NCI-H82 (cell line): ENCODE measurements around the gene TNFSF8.
A peak's percentile ranks its signal among the peaks of the same experiment; 100 is the strongest.

Experiments
- DNase-seq: peaks from one replicate; lab custom pipeline; 2025; lab: John Stamatoyannopoulos, UW

TNFSF8 gene

GRCh38 chr9:114936581-114936980 lies 6.2 kb upstream of the TNFSF8 start:
- no peak for DNase-seq

GRCh38 chr9:114935119-114935518 lies 4.7 kb upstream of the TNFSF8 start:
- no peak for DNase-seq

GRCh38 chr9:114932502-114932901 lies 2.1 kb upstream of the TNFSF8 start:
- DNase-seq: no peak

DNA sequence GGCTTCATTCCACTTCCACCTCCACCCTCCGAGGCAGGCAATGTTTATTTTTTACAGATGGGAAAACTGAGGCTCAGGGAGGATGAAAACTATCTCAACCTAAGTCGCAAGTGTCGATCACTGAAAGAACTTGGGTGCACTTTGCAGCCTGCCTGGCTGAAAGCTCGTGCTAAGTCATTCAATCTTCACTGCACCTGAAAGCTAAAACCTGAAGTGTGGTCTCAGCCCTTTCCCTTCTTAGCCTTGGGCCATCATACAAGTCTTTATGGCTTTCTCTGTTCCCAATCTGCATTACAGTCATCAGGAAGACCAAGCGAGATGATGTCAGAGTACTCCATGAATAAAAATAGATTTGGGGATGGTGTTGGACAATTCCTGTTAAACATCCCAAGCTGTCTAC lies 1.0 kb upstream of the TNFSF8 start:
- DNase-seq: no peak

- DNase-seq: no peak
Measured at GRCh38 chr9:114929201-114929600, 1.2 kb downstream of the TNFSF8 start.

DNA sequence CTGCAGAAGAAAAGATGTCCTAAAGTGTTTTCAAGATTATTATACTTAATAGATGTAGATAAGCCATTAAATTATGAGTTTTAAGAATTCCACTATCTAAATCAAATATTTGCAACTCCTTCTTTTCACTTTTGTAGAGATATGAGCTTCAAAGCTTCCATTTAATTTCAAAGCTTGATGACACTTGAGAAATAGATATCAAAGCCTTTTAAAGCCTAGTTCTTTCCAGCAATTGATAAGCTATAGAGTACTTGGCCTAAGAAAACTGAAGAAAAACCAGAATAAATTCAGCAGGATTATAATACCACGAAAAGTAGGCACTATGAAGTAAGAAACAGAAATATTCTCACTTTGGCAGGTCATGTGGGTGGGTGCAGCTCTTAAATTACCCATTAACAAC lies 1.7 kb downstream of the TNFSF8 start:
- DNase-seq: no peak

DNA sequence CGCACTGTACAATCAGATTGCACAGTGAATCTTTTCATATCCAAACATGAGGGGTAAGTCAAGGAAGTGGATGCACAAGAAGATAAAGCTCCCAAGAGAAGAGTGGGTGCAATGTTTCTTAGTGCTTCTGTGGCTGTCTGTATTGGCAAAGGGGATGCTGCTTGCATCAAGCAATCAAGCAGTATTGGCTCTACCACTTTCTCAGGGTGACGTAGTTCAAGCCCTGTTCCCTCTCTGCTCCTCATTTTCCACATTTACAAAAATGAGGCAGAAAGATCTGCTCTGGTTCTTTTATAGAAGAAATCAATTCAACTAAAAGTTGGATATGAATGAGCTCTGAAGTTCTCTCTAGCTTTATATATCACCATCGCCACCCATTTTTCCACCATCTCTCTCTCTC lies 2.3 kb downstream of the TNFSF8 start:
- no peak for DNase-seq

GRCh38 chr9:114925672-114926071 lies 4.7 kb downstream of the TNFSF8 start:
- no peak for DNase-seq

GRCh38 chr9:114925039-114925438 lies 5.4 kb downstream of the TNFSF8 start:
- no peak for DNase-seq

- no peak for DNase-seq
Measured at GRCh38 chr9:114924327-114924726, 6.1 kb downstream of the TNFSF8 start.

GRCh38 chr9:114923918-114924317 lies 6.5 kb downstream of the TNFSF8 start:
- DNase-seq: no peak

DNA sequence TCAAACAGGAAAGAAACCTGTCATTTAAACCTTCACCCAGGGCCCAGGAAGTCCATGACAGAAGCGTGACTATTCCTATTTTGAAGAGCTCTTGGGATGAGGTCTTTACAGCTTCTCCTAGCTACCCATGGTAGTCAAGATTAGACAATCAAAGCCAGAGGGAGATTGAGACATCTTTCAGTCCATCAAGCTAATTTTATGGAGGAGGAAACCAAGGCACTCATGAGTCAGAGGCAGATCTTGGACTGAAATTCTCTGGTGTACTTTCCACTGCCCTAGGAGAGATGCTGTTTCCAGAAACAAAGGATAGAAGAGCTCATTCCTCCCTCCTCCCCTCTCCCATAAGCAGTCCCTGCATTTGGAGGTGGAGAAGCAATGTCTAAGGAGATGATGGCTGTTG lies 9.2 kb downstream of the TNFSF8 start:
- DNase-seq: no peak

DNA sequence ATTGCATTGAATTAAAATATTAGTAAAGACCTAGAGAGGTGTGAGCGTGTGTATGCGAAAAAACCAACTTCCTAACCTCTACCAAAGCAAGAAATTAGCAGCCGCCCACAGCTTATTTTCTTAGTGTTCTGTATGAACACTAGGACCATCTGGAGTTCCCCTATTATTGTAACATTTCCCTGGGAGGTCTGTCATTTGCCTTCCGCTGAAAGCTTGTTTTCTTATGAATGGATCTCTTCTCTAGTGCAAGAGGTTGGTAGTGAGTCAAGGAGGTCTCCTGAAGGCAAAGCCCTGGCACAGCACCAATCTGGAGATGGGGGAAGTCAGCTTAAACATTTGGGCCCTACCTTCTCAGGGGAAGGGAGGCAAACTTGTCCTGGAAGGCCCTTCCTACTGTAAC lies 10.8 kb downstream of the TNFSF8 start:
- DNase-seq: no peak

- DNase-seq: no peak
Measured at GRCh38 chr9:114916481-114916880, 13.9 kb downstream of the TNFSF8 start.

DNA sequence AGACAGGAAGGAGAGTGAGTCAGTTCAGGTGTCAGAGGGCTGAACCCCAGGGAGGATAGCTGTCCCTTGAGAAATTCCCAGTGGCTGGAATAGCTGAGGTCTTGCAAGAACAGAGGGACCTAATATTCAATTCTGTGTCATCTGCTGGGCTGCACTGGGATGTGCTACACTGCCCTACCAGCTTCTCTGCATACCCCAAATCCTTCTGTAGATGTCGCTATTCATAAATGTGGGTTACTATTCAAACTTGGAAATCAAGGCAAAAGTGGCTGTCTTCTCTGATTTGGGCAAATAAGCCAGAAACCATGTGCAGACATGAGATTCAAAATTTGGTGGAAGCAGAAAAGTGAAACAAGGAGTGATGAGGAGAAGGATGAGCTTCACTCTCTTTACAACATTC lies 16.3 kb downstream of the TNFSF8 start:
- no peak for DNase-seq

DNA sequence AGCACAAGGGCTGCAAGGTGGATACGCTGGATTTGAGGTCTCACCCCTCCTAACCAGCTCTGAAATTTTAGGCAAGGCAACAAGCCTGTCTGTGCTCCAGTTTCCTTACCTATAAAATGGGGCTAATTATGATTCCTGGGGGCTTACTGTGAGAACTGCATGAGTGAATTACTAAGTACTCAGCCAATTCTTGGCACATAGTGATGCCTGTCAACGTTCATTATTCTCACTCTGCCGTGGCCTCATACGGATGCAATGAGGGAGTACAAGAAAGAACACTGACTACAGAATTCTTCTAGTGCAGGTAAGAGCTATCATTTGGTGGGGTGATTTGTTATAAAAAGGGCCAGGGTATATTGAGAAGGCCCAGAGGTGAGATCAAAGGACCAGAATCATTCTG lies 16.7 kb downstream of the TNFSF8 start:
- DNase-seq: no peak

GRCh38 chr9:114913217-114913616 lies 17.2 kb downstream of the TNFSF8 start:
- DNase-seq: no peak

DNA sequence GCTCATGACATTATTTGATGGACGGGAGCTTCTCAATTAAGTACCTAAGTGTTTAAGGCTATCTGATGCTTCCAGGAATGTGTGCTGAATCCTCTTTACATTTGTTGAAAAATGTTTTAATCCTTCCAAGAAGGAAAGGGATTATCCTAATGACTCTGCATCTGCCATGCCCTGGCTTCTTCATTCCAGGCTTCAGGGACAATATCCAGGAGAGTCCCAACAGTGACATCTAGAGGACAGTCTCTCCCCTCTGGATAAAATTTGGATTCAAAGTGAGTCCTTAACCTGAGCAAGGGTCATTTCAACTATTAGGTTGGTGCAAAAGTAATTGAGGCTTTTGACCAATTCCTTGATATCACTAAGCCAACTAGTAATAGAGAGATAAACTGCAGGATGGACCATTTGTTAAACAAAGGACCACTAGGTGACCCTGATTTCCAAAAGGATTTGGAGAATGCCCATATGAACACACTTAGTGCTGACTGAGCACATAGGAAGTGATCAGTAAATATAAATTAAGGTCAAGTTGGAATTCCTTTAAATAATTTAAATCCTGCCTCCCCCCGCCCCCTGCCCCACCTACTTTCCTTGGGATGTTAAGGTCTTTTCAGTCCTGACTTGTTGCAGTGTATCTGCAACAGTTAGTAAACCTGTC lies 19.1 kb downstream of the TNFSF8 start:
- DNase-seq: peak; percentile 97

- peak; percentile 19 for DNase-seq
Measured at GRCh38 chr9:114910541-114910940, 19.9 kb downstream of the TNFSF8 start.

GRCh38 chr9:114909661-114910060 lies 20.7 kb downstream of the TNFSF8 start:
- DNase-seq: no peak

- DNase-seq: no peak
Measured at GRCh38 chr9:114908805-114909448, 21.5 kb downstream of the TNFSF8 start.

GRCh38 chr9:114908104-114908622 lies 22.2 kb downstream of the TNFSF8 start:
- DNase-seq: no peak

DNA sequence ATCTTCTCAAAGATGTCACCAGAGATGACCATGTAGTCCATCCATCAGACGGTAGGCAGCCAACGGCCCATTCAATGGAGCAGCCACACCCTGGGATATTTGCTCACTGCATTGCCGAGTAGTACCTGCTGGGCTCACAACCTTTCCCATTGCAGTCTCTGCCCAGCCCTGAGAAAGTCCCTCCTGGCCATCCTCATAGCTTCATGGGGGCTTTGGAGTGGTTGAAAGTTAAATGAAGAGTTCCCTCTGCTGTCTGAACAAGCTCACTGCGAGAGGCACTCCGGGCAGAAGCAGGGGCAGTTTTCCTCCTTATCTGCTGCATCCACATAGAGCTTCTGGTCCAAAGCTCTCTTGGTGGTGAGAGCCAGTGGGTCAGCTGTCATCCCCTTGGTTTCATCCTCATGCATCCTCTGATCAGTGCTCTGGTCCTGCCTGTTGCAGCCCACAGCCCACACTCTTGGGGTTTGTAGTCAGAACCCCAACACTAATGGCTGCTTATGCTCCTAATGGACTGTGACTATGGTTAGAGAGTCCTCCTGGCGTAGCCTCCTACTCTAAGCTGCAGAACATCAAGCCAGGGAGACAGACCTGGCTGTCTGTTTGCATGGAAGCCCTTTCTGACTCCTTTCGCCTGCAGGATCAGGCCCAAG lies 23.3 kb downstream of the TNFSF8 start:
- DNase-seq: peak; percentile 49
